OCI-LY3 (cell line): ENCODE results near the gene RARRES2.

ENCODE experiments used
- EZH2phosphoT487 ChIP-seq: fragments of 200-600 bp; shearing (Covaris generic); IDR thresholded peaks from 2 replicates; pipeline ENCODE4 v1.6.1; 2018; ENCODE audit warnings: antibody characterized with exemption, mixed run types, low read depth
- TF ChIP-seq, protein P1 (sequence below): fragments of 200-600, 300-600 bp; sonication (generic); IDR thresholded peaks from 2 replicates; pipeline ENCODE4 v1.5.1; 2014; ENCODE audit warnings: antibody characterized with exemption, low read length, low read depth

DNA sequence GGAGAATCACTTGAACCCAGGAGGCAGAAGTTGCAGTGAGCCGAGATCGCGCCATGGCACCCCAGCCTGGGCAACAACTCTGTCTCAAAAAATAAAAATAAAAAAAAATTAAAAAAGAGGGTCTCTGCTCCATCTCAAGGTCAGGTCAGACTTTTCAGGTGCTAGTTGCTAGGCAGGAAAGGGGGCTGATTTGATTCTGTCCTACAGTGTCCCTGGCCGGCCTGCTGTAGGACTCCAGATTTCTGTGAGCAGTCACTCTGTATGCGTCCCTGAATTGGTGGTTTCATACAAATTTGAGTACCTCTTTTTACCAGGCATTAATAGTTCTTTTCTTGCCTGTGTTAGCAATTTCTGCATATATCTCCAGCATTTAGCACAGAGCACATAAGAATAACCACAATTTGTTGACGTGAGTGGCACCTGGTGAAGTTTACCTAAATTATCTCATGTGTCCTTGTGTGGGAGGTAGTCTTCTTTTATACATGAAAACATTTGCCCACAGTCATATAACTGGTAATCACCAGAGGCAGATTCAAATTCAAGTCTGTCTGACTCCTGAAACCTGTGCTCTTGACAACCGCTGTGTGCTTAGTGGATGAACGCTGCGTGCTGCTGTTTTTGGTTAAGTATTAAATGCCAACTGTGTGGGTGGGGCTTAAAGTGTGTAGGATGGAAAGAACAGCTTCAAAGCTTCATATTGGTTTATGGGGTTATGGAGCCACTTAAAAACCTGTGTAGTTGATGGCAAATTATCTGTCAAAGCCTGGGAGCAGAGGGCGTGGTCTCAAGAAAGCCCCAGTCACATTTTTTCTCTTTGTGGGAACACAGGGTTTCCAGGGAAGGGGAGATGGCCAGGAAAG is 34.5 kb upstream of the RARRES2 start:
- TF ChIP-seq, protein P1, sequence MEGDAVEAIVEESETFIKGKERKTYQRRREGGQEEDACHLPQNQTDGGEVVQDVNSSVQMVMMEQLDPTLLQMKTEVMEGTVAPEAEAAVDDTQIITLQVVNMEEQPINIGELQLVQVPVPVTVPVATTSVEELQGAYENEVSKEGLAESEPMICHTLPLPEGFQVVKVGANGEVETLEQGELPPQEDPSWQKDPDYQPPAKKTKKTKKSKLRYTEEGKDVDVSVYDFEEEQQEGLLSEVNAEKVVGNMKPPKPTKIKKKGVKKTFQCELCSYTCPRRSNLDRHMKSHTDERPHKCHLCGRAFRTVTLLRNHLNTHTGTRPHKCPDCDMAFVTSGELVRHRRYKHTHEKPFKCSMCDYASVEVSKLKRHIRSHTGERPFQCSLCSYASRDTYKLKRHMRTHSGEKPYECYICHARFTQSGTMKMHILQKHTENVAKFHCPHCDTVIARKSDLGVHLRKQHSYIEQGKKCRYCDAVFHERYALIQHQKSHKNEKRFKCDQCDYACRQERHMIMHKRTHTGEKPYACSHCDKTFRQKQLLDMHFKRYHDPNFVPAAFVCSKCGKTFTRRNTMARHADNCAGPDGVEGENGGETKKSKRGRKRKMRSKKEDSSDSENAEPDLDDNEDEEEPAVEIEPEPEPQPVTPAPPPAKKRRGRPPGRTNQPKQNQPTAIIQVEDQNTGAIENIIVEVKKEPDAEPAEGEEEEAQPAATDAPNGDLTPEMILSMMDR, result no peak
- no peak for TF ChIP-seq EZH2phosphoT487
